HepG2 (cell line): ENCODE data around the gene TMC8. TPM values are rescaled to one million over a fixed set of nuclear protein-coding genes. Genes with fewer than 3 reads are reported as not detected.
A peak's percentile ranks its signal among the peaks of the same experiment; 100 is the strongest.

Source experiments
- AHR ChIP-seq: IDR thresholded peaks from 2 replicates; pipeline ENCODE4 v1.6.1; 2018; ENCODE audit warnings: missing genetic modification reagents, missing compliant biosample characterization
- BATF2 ChIP-seq: sonication (generic); formaldehyde crosslinking; IDR thresholded peaks from 2 replicates; pipeline ENCODE4 v1.8.0; 2022; ENCODE audit warnings: mild to moderate bottlenecking, missing genetic modification reagents, moderate library complexity
- EED ChIP-seq: sonication (generic); formaldehyde crosslinking; IDR thresholded peaks from 2 replicates; pipeline ENCODE4 v1.5.0; 2020; ENCODE audit warnings: mild to moderate bottlenecking, missing genetic modification reagents
- GRHL1 ChIP-seq: sonication (generic); formaldehyde crosslinking; conservative IDR thresholded peaks from 2 replicates; pipeline ENCODE4 v1.8.0; 2022; ENCODE audit warnings: missing genetic modification reagents
- MEF2D ChIP-seq: sonication (generic); formaldehyde crosslinking; IDR thresholded peaks from 2 replicates; pipeline ENCODE4 v1.5.1; 2020; ENCODE audit warnings: mild to moderate bottlenecking, missing genetic modification reagents
- NFRKB ChIP-seq: fragments of 450-650 bp; IDR thresholded peaks from 2 replicates; pipeline ENCODE4 v1.6.1; 2017
- PHF20 ChIP-seq: sonication (generic); formaldehyde crosslinking; IDR thresholded peaks from 2 replicates; pipeline ENCODE4 v1.5.0; 2020; ENCODE audit warnings: mild to moderate bottlenecking, missing genetic modification reagents
- RBFOX2 ChIP-seq: fragments of 200-400 bp; formaldehyde crosslinking; IDR thresholded peaks from 2 replicates; pipeline ENCODE4 v1.6.1; 2017; ENCODE audit warnings: low read depth, mild to moderate bottlenecking, low read length
- RFX3 ChIP-seq: IDR thresholded peaks from 2 replicates; pipeline ENCODE4 v1.6.1; 2016; ENCODE audit warnings: missing biosample characterization, missing genetic modification reagents
- SIX1 ChIP-seq: sonication (generic); formaldehyde crosslinking; IDR thresholded peaks from 2 replicates; pipeline ENCODE4 v1.4.0; 2020; ENCODE audit warnings: missing genetic modification reagents, borderline replicate concordance
- ZC3H13 ChIP-seq: sonication (generic); formaldehyde crosslinking; IDR thresholded peaks from 2 replicates; pipeline ENCODE4 v1.8.1; 2023; ENCODE audit warnings: mild to moderate bottlenecking, missing genetic modification reagents, moderate library complexity
- ZGPAT ChIP-seq: IDR thresholded peaks from 2 replicates; pipeline ENCODE4 v1.6.1; 2016; ENCODE audit warnings: mild to moderate bottlenecking
- ZIK1 ChIP-seq: sonication (generic); formaldehyde crosslinking; IDR thresholded peaks from 2 replicates; pipeline ENCODE4 v1.5.0; 2020; ENCODE audit warnings: mild to moderate bottlenecking, low read depth, missing genetic modification reagents, borderline replicate concordance
- ZNF10 ChIP-seq: sonication (generic); formaldehyde crosslinking; IDR thresholded peaks from 2 replicates; pipeline ENCODE4 v1.4.0; 2020; ENCODE audit warnings: mild to moderate bottlenecking, low read depth, missing genetic modification reagents, borderline replicate concordance
- ZNF329 ChIP-seq: sonication (generic); formaldehyde crosslinking; IDR thresholded peaks from 2 replicates; pipeline ENCODE4 v1.9.0; 2021; ENCODE audit warnings: low read depth, mild to moderate bottlenecking, missing genetic modification reagents
- ZNF616 ChIP-seq: sonication (generic); formaldehyde crosslinking; IDR thresholded peaks from 2 replicates; pipeline ENCODE4 v1.5.0; 2020; ENCODE audit warnings: low read depth, mild to moderate bottlenecking, missing genetic modification reagents
- polyA plus RNA-seq, 8 experiments: library from polyadenylated mRNA; depleted of rRNA in 3 of 8; stranded (reverse) in 7 of 8; unstranded in 1 of 8; fragments of >200 nt; fragmentation: Illumina TruSeq in 4 of 8; extraction: Trizol in 4 of 8; gene quantifications; 2 replicates each; pipeline versions ENCODE4 v1.2.1 to v1.2.3, GENCODE V29; 2011 to 2016; ENCODE audit warnings: low read depth in 4 of 8, missing spikeins in 1 of 8, mixed read lengths in 1 of 8; ENCODE audit not compliant: insufficient read depth in 1 of 8
- total RNA-seq, 5 experiments: library from RNA; depleted of rRNA; stranded (reverse); fragments of >200 nt; fragmentation: Illumina TruSeq; extraction: Trizol; gene quantifications; 2 replicates each; pipeline ENCODE4 v1.2.3, GENCODE V29; 2016; ENCODE audit warnings: low read depth in 1 of 5
- TF ChIP-seq, protein P1 (sequence below): sonication (generic); formaldehyde crosslinking; IDR thresholded peaks from 2 replicates; pipeline ENCODE4 v1.4.0; 2020; ENCODE audit warnings: mild to moderate bottlenecking, low read depth, missing genetic modification reagents
- TF ChIP-seq, protein P2 (sequence below): sonication (generic); formaldehyde crosslinking; conservative IDR thresholded peaks from 2 replicates; pipeline ENCODE4 v1.5.0; 2020; ENCODE audit warnings: missing genetic modification reagents
- TF ChIP-seq, protein P3 (sequence below): sonication (generic); formaldehyde crosslinking; IDR thresholded peaks from 2 replicates; pipeline ENCODE4 v1.8.0; 2022; ENCODE audit warnings: mild to moderate bottlenecking, missing genetic modification reagents
- TF ChIP-seq, protein P4 (sequence below): sonication (generic); formaldehyde crosslinking; IDR thresholded peaks from 2 replicates; pipeline ENCODE4 v1.4.0; 2020; ENCODE audit warnings: mild to moderate bottlenecking, low read depth, missing genetic modification reagents

Gene TMC8
- total and polyA plus RNA-seq, 2 of the 13 experiments (the other 11 are each of a cell fraction or from before 2014, with no cell fraction given): 0.53 to 7.8 TPM

DNA sequence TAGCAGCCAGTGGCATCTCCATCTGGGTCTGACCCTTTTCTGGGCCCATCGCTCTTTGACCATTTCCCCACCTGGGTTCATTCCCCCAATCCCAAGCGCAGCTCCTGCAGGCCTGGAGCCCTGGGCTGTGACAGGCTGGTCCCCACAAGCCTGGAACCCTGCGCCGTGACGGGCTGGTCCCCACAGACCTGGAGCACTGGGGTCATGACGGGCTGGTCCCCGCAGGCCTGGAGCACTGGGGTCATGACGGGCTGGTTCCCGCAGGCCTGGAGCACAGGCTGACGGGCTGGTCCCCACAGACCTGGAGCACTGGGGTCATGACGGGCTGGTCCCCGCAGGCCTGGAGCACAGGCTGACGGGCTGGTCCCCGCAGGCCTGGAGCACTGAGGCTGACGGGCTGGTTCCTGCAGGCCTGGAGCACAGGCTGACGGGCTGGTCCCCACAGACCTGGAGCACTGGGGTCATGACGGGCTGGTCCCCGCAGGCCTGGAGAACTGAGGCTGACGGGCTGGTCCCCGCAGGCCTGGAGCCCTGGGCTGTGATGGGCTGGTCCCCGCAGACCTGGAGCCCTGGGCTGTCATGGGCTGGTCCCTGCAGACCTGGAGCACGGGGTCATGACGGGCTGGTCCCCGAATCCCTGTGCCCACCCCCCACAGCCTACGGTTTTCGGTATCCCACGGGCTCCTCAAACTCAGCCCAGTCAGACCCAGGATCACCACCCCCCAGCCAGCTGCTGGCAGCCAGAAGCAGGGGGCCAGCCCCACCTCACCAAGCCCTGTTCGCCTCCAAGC is 18.6 kb upstream of the TMC8 start (continued):
- TF ChIP-seq ZNF10: no peak
- TF ChIP-seq, protein P1, sequence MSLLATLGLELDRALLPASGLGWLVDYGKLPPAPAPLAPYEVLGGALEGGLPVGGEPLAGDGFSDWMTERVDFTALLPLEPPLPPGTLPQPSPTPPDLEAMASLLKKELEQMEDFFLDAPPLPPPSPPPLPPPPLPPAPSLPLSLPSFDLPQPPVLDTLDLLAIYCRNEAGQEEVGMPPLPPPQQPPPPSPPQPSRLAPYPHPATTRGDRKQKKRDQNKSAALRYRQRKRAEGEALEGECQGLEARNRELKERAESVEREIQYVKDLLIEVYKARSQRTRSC (CRISPR knock-in tag): no peak
- TF ChIP-seq, protein P2, sequence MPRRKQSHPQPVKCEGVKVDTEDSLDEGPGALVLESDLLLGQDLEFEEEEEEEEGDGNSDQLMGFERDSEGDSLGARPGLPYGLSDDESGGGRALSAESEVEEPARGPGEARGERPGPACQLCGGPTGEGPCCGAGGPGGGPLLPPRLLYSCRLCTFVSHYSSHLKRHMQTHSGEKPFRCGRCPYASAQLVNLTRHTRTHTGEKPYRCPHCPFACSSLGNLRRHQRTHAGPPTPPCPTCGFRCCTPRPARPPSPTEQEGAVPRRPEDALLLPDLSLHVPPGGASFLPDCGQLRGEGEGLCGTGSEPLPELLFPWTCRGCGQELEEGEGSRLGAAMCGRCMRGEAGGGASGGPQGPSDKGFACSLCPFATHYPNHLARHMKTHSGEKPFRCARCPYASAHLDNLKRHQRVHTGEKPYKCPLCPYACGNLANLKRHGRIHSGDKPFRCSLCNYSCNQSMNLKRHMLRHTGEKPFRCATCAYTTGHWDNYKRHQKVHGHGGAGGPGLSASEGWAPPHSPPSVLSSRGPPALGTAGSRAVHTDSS (CRISPR knock-in tag): no peak
- TF ChIP-seq ZGPAT (CRISPR knock-in tag): no peak
- no peak for TF ChIP-seq ZIK1 (CRISPR knock-in tag)
- TF ChIP-seq AHR (CRISPR knock-in tag): no peak
- no peak for TF ChIP-seq ZNF329
- no peak for TF ChIP-seq MEF2D (CRISPR knock-in tag)
- TF ChIP-seq SIX1 (CRISPR knock-in tag): no peak
- TF ChIP-seq, protein P3, sequence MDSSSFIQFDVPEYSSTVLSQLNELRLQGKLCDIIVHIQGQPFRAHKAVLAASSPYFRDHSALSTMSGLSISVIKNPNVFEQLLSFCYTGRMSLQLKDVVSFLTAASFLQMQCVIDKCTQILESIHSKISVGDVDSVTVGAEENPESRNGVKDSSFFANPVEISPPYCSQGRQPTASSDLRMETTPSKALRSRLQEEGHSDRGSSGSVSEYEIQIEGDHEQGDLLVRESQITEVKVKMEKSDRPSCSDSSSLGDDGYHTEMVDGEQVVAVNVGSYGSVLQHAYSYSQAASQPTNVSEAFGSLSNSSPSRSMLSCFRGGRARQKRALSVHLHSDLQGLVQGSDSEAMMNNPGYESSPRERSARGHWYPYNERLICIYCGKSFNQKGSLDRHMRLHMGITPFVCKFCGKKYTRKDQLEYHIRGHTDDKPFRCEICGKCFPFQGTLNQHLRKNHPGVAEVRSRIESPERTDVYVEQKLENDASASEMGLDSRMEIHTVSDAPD (CRISPR knock-in tag): no peak
- TF ChIP-seq GRHL1 (CRISPR knock-in tag): no peak
- peak; percentile 51 for TF ChIP-seq RBFOX2
- TF ChIP-seq NFRKB: no peak
- no peak for TF ChIP-seq RFX3 (CRISPR knock-in tag)
- TF ChIP-seq ZNF616 (CRISPR knock-in tag): 0 out of 2 replicates have a peak, but pooled peaks have one; percentile 13
- TF ChIP-seq, protein P4, sequence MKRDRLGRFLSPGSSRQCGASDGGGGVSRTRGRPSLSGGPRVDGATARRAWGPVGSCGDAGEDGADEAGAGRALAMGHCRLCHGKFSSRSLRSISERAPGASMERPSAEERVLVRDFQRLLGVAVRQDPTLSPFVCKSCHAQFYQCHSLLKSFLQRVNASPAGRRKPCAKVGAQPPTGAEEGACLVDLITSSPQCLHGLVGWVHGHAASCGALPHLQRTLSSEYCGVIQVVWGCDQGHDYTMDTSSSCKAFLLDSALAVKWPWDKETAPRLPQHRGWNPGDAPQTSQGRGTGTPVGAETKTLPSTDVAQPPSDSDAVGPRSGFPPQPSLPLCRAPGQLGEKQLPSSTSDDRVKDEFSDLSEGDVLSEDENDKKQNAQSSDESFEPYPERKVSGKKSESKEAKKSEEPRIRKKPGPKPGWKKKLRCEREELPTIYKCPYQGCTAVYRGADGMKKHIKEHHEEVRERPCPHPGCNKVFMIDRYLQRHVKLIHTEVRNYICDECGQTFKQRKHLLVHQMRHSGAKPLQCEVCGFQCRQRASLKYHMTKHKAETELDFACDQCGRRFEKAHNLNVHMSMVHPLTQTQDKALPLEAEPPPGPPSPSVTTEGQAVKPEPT: no peak
- peak; percentile 17; the same call in 1 of the 2 replicates for TF ChIP-seq ZC3H13
- no peak for TF ChIP-seq PHF20 (CRISPR knock-in tag)
- TF ChIP-seq EED (CRISPR knock-in tag): peak; percentile 22; the same call in 1 of the 2 replicates
- TF ChIP-seq BATF2 (CRISPR knock-in tag): no peak
